Measurements from ENCODE around the gene SNRNP35. TPM values are rescaled to one million over a fixed set of nuclear protein-coding genes. Genes with fewer than 3 reads are reported as not detected.

The SNRNP35 gene
- total RNA-seq, 1 donor from 2014 or later: 23.0 TPM

GRCh38 chr12:123498126-123498825 lies 40.3 kb downstream of the SNRNP35 start:
- no peaks in the 10 kb centered on the region for H3K9me3 ChIP-seq (replicated peaks)
- H3K27ac ChIP-seq (replicated peaks): no peak overlapping the region
- DNase-seq: no peak
- no peaks in the 10 kb centered on the region for H3K27me3 ChIP-seq (ENCODE audit: low read depth)
- no peak overlapping the region for H3K4me3 ChIP-seq
- peaks cover 20% of the 10 kb centered on the region for H3K4me1 ChIP-seq
- no peak for TF ChIP-seq CTCF (IDR thresholded peaks at IDR 0.05; ENCODE audit: borderline replicate concordance)
- peaks cover 39% of the 10 kb centered on the region for H3K36me3 ChIP-seq
- intact Hi-C loops (cut with micrococcal nuclease): no loop called here

- Histone ChIP-seq H3K9me3 (replicated peaks) (no peaks in the 10 kb centered on the region), H3K36me3 (peaks cover 39% of the 10 kb centered on the region), H3K4me1 (peaks cover 15% of the 10 kb centered on the region), H3K27ac (replicated peaks) (no peak overlapping the region), H3K4me3 (no peak overlapping the region), H3K27me3 (ENCODE audit: low read depth) (no peaks in the 10 kb centered on the region)
- intact Hi-C loops (cut with micrococcal nuclease): no loop called here
- no peak for DNase-seq
- no peak for TF ChIP-seq CTCF (IDR thresholded peaks at IDR 0.05; ENCODE audit: borderline replicate concordance)
Observed at GRCh38 chr12:123499332-123499731, 41.4 kb downstream of the SNRNP35 start.

GRCh38 chr12:123502163-123502704 lies 44.3 kb downstream of the SNRNP35 start:
- intact Hi-C loops (cut with micrococcal nuclease): no loop called here
- Histone ChIP-seq H3K27me3 (ENCODE audit: low read depth) (no peaks in the 10 kb centered on the region), H3K4me1 (peaks cover 9% of the 10 kb centered on the region), H3K27ac (replicated peaks) (no peak overlapping the region), H3K36me3 (peaks cover 32% of the 10 kb centered on the region), H3K9me3 (replicated peaks) (no peaks in the 10 kb centered on the region), H3K4me3 (no peak overlapping the region)
- no peak for DNase-seq
- no peak for TF ChIP-seq CTCF (IDR thresholded peaks at IDR 0.05; ENCODE audit: borderline replicate concordance)

GRCh38 chr12:123506059-123506842 lies 48.3 kb downstream of the SNRNP35 start:
- TF ChIP-seq CTCF (IDR thresholded peaks at IDR 0.05; ENCODE audit: borderline replicate concordance): no peak
- no peak for DNase-seq
- peaks cover 8% of the 10 kb centered on the region for H3K36me3 ChIP-seq
- no peaks in the 10 kb centered on the region for H3K27me3 ChIP-seq (ENCODE audit: low read depth)
- no peak overlapping the region for H3K27ac ChIP-seq (replicated peaks)
- H3K9me3 ChIP-seq (replicated peaks): no peaks in the 10 kb centered on the region
- no peak overlapping the region for H3K4me3 ChIP-seq
- peaks cover 20% of the 10 kb centered on the region for H3K4me1 ChIP-seq
- intact Hi-C loops (cut with micrococcal nuclease): no loop called here

- no peak for TF ChIP-seq CTCF (IDR thresholded peaks at IDR 0.05; ENCODE audit: borderline replicate concordance)
- DNase-seq: no peak
- H3K27me3 ChIP-seq (ENCODE audit: low read depth): no peaks in the 10 kb centered on the region
- peaks cover 20% of the 10 kb centered on the region for H3K4me1 ChIP-seq
- H3K9me3 ChIP-seq (replicated peaks): no peaks in the 10 kb centered on the region
- H3K36me3 ChIP-seq: peaks cover 8% of the 10 kb centered on the region
- no peak overlapping the region for H3K4me3 ChIP-seq
- intact Hi-C loops (cut with micrococcal nuclease): no loop called here
- H3K27ac ChIP-seq (replicated peaks): no peak overlapping the region
Observed at GRCh38 chr12:123506843-123507236, 48.9 kb downstream of the SNRNP35 start.

Data from left ventricle myocardium inferior (tissue), 1 donor.